Measurements from ENCODE around the gene VWA3A. TPM values are rescaled to one million over a fixed set of nuclear protein-coding genes. Genes with fewer than 3 reads are reported as not detected.
"Not testable (repeated sequence)": the region's sequence is repeated elsewhere in the genome, so short reads cannot be mapped to it uniquely, and the experiment has no call there.

Gene VWA3A
- total RNA-seq, 1 donor from 2014 or later = not detected

- no peak for DNase-seq (ENCODE audit: low read depth)
Measured at GRCh38 chr16:22132801-22133200, 40.5 kb downstream of the VWA3A start.

DNA sequence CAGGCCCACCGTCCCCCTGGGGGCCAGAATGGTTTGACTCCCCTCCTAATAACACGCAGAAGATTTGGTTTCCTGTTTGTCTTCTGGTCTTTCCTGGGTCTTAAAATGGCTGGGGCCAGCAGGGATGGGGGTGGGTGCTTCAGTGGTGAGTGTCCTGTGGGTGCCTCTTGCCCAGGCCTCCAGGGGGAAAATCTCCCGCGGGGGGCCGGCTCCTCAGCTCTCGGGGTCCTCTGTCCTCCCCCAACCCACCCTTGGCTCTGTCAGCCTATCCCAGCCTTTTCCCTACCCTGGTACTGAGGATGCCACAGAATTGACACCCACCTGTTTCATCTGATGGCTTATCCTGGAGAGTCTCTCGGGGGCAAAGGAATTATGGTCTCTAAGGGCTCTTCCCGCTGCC is 46.1 kb downstream of the VWA3A start:
- DNase-seq (ENCODE audit: low read depth) = no peak

DNA sequence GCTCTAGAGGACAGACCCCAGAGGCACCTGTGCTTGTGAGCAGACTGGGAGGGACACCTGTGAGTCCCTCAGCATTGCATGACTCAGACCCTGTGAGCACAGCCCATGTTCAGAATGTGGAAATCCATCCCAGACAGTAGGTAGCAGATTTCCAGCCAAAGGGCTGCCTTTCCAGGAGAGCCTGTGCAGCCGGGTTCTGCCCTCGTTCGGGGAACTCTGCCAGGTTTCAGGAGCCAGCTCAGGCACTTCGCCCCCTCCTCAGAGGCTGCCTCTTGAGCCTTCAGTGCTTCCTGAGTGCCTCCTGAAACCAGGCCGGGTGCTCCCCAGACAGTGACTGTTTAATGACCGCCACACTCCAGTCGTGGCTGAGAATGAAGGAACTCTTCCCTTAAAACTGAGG is 46.7 kb downstream of the VWA3A start:
- DNase-seq (ENCODE audit: low read depth) = no peak

- DNase-seq (ENCODE audit: low read depth) = no peak
Measured at GRCh38 chr16:22139732-22140131, 47.4 kb downstream of the VWA3A start.

DNA sequence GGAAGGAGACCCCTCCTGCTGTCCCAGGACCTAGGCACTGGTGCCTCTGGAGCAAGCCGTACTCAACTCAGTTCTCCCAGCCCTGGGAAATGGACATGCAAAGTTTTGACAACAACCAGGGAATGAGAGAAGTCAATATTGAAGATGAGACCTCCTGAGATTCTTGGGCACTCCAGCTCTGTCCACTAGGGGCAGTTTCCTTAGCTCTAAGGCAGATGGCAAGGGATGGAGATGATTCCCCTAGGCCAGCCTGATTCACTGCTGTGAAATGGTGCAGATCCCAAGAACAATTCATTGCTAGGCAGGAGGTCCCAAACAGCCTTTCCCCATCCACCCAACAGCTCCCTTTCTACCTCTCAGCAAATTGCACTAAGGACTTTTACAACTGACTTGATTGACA is 49.4 kb downstream of the VWA3A start:
- peak; percentile 8 for DNase-seq (ENCODE audit: low read depth)

DNA sequence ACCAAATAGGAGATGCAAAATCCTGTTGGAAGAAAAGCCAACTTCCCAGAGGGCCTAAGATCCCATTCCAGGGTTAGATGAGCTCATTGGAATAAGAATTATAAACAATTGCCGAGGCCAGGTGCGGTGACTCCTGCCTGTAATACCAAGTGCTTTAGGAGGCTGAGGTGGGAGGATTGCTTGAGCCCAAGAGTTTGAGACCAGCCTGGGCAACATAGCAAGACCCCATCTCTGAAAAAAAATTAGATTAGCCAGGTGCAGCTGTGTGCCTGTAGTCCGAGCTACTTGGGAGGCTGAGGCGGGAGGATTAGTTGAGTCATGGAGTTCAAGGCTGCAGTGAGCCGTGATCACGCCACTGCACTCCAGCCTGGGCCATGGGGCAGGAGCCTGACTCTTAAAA is 52.2 kb downstream of the VWA3A start:
- DNase-seq (ENCODE audit: low read depth) = no peak

DNA sequence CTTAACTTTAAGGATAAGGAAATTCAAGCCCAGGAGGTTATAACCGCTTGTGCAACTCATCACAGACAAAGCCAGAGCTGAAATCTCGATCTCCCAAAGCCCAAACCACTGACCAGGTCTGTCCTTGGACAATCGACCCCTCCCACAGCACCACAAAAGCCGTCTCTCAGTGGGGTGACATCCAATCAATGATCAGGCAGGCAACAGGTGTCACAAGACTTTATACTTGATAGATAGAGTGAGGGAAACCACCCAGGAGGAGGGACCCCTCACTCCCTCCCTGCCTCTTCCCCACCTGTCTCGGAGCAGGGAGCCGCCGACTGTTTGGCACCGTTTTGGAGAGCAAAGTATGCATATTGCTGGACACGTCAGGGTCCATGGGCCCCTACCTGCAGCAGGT is 55.5 kb downstream of the VWA3A start:
- no peak for DNase-seq (ENCODE audit: low read depth)

GRCh38 chr16:22151246-22151998 is 59.1 kb downstream of the VWA3A start:
- no peak for DNase-seq (ENCODE audit: low read depth)

- no peak for DNase-seq (ENCODE audit: low read depth)
Measured at GRCh38 chr16:22152316-22152715, 60.0 kb downstream of the VWA3A start.

DNA sequence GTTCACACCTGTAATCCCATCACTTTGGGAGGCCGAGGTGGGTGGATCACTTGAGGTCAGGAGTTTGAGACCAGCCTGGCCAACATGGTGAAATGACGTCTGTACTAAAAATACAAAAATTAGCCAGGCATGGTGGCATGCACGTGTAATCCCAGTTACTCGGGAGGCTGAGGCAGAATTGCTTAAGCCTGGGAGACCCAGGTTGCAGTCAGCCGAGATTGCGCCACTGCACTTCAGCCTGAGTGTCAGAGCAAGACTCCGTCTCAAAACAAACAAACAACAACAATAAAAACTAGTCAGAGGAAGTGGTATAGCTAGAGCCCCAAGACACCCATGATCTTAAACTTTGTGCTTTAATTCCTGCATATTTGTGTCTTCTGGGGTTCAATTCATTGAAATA is 60.7 kb downstream of the VWA3A start:
- DNase-seq (ENCODE audit: low read depth) = not testable (repeated sequence)

DNA sequence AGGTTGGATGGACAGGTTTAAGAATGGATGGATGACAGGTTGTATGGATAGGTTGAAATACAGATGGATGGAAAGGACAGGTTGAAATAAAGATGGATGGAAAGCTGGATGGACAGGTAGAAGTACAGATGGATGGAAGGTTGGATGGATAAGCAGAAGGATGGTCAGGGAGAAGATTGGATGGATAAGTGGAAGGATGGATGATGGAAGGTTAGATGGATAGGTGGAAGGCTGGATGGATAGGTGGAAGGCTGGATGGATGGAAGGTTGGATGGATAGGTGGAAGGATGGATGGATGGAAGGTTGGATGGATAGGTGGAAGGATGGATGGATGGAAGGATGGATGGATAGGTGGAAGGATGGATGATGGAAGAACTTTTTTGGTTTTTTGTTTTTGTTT is 69.1 kb downstream of the VWA3A start:
- no peak for DNase-seq (ENCODE audit: low read depth)

DNA sequence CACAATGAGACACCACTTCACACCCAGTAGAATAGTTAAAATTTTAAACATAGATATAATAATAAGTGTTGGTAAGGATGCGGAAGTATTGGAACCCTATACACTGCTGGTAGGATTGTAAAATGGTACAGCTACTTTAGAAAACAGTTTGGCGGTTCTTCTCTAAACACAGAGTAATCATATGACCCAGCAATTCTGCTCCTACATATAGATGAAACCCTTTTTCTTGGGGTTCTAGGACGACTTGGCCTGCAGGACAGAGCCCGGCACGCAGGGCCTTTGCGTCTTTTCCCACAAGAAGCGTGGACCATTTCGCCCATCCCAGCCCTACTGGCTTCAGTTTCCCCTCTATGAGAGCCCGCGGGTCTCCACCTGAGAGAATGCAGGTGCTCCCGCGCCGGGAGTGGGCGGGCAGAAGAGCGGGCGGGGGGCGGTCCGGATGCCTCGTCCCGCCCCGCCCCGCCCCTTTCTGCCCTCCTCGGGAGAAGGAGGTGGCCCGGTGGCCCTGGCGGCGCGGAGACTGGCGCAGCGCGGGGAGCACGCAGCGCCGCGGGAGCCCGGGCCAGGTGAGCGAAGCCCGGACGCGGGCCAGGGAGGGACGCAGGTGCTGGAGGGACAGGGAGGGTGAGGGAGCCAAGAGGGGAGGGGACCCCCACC is 69.8 kb downstream of the VWA3A start, which contains the start of gene SDR42E2:
Gene SDR42E2 (plus strand): TSS at position 508 of the 657 bp plus-strand sequence. CDS start 3,077 bp downstream, outside the sequence.
- no peak for DNase-seq (ENCODE audit: low read depth)

- DNase-seq (ENCODE audit: low read depth) = no peak
Measured at GRCh38 chr16:22162656-22163009, 70.3 kb downstream of the VWA3A start.

DNA sequence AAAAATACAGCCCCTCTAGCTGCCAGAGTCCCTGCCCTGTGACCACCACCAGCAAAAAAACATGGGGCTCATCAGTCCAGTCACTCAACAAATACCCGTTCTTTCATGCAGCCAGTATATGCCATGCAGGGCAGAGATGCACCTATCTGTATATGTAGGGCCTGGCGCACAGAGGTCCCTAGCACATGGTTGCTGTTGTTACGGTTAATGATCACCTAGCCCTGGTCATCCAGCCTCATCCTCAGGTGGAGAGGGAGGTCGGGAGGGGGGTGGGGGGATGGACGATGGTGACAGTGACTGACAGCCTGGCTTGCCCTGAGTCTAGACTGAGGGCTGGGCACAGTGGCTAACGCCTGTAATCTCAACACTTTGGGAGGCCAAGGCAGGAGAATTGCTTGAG is 71.5 kb downstream of the VWA3A start:
- DNase-seq (ENCODE audit: low read depth) = no peak

- DNase-seq (ENCODE audit: low read depth) = no peak
Measured at GRCh38 chr16:22164482-22164881, 72.1 kb downstream of the VWA3A start.

GRCh38 chr16:22165508-22166285 is 73.4 kb downstream of the VWA3A start:
- DNase-seq (ENCODE audit: low read depth) = no peak

GRCh38 chr16:22171953-22172352 is 79.6 kb downstream of the VWA3A start:
- no peak for DNase-seq (ENCODE audit: low read depth)

GRCh38 chr16:22172642-22173041 is 80.3 kb downstream of the VWA3A start:
- DNase-seq (ENCODE audit: low read depth) = not testable (repeated sequence)

DNA sequence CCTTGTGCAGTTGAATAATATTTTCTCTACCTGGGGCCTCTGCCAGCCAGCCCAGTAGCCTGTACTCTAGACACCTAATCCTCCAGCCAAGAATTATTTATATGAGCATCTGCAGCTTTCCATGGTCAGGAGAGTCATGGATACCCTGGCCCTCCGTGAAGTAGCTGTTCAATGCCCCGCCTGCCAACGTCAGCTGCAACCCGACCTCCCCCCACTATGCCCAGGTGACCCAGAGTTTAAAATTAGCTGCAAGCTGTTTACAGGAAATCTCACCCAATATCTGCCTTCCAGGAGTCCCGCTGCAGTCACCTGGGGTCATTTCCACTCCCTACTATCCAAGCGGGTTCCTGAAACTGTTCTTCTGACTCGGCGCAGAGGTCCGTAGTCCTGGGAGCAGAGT is 82.3 kb downstream of the VWA3A start:
- no peak for DNase-seq (ENCODE audit: low read depth)

DNA sequence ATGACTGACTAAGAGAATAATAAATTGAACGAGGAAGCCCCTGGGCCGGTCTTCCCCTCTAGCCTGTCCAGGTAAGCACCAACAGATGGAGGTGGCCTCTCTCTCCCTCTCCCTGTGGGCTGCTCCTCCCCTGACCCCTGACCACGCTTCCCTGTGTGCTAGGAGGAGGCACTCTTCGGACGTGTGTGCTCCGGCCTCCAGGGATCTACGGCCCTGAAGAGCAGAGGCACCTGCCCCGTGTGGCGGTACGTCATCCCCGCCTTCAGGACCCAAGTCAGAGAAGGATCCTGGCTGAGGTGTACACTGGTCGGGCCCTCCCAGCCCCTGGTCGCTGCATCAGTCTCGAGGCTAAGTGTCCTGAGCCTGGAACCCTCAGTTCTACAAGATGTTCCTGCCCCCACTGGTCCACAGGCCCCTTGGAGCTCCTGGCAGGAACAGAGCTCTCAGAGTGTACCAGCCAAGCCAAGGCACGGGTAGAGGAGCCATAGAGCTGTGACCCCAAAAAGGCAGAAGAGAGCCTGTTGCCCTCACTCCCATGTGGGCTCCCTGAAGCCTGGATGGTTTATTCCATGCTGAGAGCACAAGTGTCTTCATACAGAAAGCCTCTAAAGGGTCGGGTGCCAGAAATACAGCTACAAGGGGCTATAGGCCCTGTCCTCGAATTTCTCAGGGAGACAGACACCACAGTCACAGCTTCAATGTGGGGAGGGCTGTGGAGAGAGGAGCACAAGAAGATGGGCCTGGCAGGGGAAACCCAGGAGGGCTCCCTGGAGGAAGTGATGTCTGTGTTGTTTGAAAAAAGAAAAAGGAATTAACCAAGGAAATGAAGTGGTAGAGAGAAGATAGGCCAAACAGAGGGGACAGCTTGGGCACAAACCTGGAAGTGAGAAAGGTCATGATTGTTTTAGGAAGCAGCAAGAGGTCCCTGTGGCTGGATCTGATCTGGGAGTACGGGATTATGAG is 85.9 kb downstream of the VWA3A start:
- DNase-seq (ENCODE audit: low read depth) = no peak

- DNase-seq (ENCODE audit: low read depth) = no peak
Measured at GRCh38 chr16:22181426-22181825, 89.1 kb downstream of the VWA3A start.

Measured in myocyte (in vitro differentiated cells).